NCI-H82 (cell line): ENCODE data around the gene OR2J3.
"Not testable (repeated sequence)": the region's sequence is repeated elsewhere in the genome, so short reads cannot be mapped to it uniquely, and the experiment has no call there.

Experiments used
- DNase-seq: peaks from one replicate; lab custom pipeline; 2025; lab: John Stamatoyannopoulos, UW

OR2J3 gene

GRCh38 chr6:29107758-29108157 is at the start of gene OR2J3:
OR2J3 (plus strand) TSS chr6:29108058; CDS start chr6:29111891, 3,833 bp downstream.
- peak; percentile 4 for DNase-seq

- DNase-seq = peak; percentile 69
Measured at GRCh38 chr6:29071831-29072723, 35.8 kb upstream of the OR2J3 start.

- no peak for DNase-seq
Measured at GRCh38 chr6:29079203-29079602, 28.7 kb upstream of the OR2J3 start.

- no peak for DNase-seq
Measured at GRCh38 chr6:29081312-29081711, 26.5 kb upstream of the OR2J3 start.

- no peak for DNase-seq
Measured at GRCh38 chr6:29082457-29082856, 25.4 kb upstream of the OR2J3 start.

- no peak for DNase-seq
Measured at GRCh38 chr6:29087213-29087612, 20.6 kb upstream of the OR2J3 start, which contains the start of gene OR2B3. OR2B3 (minus strand) TSS chr6:29087313; CDS start chr6:29087248, 65 bp downstream.

- no peak for DNase-seq
Measured at GRCh38 chr6:29092957-29093356, 14.9 kb upstream of the OR2J3 start.

GRCh38 chr6:29097803-29098202 is 10.1 kb upstream of the OR2J3 start:
- no peak for DNase-seq

- DNase-seq = no peak
Measured at GRCh38 chr6:29099190-29099589, 8.7 kb upstream of the OR2J3 start, which contains the start of gene OR2J1. OR2J1 (plus strand) TSS chr6:29099490; CDS start chr6:29100943, 1,453 bp downstream.

- DNase-seq = peak; percentile 1
Measured at GRCh38 chr6:29112135-29112534, 4.3 kb downstream of the OR2J3 start.

- DNase-seq = not testable (repeated sequence)
Measured at GRCh38 chr6:29114964-29115363, 7.1 kb downstream of the OR2J3 start.

- no peak for DNase-seq
Measured at GRCh38 chr6:29129326-29130012, 21.6 kb downstream of the OR2J3 start.

- no peak for DNase-seq
Measured at GRCh38 chr6:29130644-29131043, 22.8 kb downstream of the OR2J3 start.

- no peak for DNase-seq
Measured at GRCh38 chr6:29131691-29132090, 23.8 kb downstream of the OR2J3 start.

- DNase-seq = no peak
Measured at GRCh38 chr6:29137724-29138123, 29.9 kb downstream of the OR2J3 start.

- DNase-seq = no peak
Measured at GRCh38 chr6:29141606-29142005, 33.7 kb downstream of the OR2J3 start.

- DNase-seq = no peak
Measured at GRCh38 chr6:29142309-29142708, 34.5 kb downstream of the OR2J3 start.

- DNase-seq = no peak
Measured at GRCh38 chr6:29146179-29146578, 38.3 kb downstream of the OR2J3 start.

GRCh38 chr6:29147074-29147473 is 39.2 kb downstream of the OR2J3 start:
- DNase-seq = no peak

GRCh38 chr6:29149444-29149843 is 41.6 kb downstream of the OR2J3 start:
- not testable (repeated sequence) for DNase-seq

- DNase-seq = no peak
Measured at GRCh38 chr6:29153083-29153482, 45.2 kb downstream of the OR2J3 start.

- not testable (repeated sequence) for DNase-seq
Measured at GRCh38 chr6:29155182-29155581, 47.3 kb downstream of the OR2J3 start.

- DNase-seq = not testable (repeated sequence)
Measured at GRCh38 chr6:29159922-29160321, 52.1 kb downstream of the OR2J3 start.
